Hepatocyte (in vitro differentiated cells): ENCODE measurements around the gene DPF3.

Experiments
- EZH2 ChIP-seq: fragments of 200-600 bp; sonication (generic); IDR thresholded peaks from 2 replicates; pipeline ENCODE4 v1.6.1; 2016; ENCODE audit warnings: antibody characterized with exemption, mild to moderate bottlenecking, borderline replicate concordance
- TF ChIP-seq, protein P1 (sequence below): fragments of 200-600 bp; sonication (generic); IDR thresholded peaks from 2 replicates; pipeline ENCODE4 v1.5.1; 2016; ENCODE audit warnings: antibody characterized with exemption, mild to moderate bottlenecking; ENCODE audit not compliant: poor library complexity

DNA sequence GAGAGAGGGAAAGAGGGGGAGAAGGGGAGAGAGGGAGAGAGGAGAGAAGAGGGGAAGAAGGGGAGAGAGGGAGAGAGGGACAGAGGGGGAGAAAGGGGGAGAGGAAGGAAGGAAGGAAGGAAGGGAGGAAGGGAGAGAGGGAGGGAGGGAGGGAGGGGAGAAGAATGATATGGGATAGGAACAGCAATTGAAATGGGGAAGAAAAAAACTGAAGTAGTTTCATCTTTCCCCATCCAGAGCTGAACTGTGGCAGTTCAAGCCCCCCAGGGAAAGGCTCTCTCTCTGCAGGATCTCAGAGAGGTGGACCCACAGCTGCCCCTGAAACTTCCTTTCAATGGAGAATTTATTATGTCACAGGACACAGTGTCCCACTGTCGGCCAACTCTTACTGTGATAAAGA, 136.9 kb downstream of the DPF3 start:
- TF ChIP-seq, protein P1, sequence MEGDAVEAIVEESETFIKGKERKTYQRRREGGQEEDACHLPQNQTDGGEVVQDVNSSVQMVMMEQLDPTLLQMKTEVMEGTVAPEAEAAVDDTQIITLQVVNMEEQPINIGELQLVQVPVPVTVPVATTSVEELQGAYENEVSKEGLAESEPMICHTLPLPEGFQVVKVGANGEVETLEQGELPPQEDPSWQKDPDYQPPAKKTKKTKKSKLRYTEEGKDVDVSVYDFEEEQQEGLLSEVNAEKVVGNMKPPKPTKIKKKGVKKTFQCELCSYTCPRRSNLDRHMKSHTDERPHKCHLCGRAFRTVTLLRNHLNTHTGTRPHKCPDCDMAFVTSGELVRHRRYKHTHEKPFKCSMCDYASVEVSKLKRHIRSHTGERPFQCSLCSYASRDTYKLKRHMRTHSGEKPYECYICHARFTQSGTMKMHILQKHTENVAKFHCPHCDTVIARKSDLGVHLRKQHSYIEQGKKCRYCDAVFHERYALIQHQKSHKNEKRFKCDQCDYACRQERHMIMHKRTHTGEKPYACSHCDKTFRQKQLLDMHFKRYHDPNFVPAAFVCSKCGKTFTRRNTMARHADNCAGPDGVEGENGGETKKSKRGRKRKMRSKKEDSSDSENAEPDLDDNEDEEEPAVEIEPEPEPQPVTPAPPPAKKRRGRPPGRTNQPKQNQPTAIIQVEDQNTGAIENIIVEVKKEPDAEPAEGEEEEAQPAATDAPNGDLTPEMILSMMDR = no peak
- no peak for TF ChIP-seq EZH2
